Hypothalamus (tissue), 51 donors: ENCODE data around the gene LETMD1.
"Not testable (repeated sequence)": the region's sequence is repeated elsewhere in the genome, so short reads cannot be mapped to it uniquely, and the experiment has no call there.

ENCODE experiments used
- DNase-seq, 51 donors: peaks; one replicate each; lab custom pipeline; 2025; lab: John Stamatoyannopoulos, UW

The LETMD1 gene

DNA sequence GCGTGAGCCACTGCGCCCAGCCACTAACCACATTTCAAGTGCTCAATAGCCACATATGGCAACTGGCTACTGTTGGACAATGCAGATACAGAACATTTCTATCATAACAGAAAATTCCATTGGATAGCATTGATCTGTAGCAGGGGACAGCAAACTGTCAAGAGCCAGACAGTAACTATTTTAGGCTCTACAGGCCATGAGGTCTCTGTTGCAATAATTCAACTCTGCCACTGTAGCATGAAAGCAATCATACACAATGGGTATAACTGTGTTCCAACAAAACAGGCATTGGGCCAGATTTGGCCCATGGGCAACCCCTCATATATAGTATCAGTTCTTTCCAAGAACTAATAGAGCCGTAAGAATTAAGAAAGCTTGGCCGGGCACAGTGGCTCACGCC is 27.3 kb downstream of the LETMD1 start:
- DNase-seq = no peak

DNA sequence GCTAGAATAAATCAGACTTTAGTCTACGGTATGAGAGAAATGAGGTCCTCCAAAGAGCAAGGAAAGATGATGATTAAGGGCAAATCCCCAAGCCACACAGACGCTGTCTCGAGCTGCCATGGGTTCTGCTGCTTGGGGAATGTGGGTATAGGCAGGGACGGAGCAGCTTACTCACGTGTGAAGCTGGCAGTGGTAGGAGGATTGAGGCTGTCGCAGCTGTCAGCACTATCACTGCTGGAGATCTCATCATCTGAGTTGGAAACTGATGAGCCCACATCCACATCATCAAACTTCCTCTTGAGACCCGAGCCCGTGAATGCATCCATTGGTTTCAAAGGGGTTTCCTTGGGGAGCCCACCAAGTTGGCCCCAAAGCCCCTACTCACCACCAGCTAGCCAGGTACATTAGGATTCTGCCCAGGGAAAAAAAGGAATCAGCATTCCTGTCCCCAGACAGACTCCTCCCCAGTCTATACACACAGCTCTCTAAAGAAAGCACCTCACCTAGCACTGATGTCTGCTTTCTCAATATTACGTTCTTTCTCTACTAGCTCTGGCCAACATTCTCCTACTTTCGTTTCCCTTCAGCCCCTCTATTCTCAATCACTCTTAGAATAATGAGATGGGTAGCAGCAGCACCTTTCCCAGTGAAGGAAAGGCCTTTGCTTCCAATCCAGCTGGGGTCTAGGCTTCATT is 28.3 kb downstream of the LETMD1 start:
- DNase-seq = peak in 2 of 51 donors; percentile 7 to 34

DNA sequence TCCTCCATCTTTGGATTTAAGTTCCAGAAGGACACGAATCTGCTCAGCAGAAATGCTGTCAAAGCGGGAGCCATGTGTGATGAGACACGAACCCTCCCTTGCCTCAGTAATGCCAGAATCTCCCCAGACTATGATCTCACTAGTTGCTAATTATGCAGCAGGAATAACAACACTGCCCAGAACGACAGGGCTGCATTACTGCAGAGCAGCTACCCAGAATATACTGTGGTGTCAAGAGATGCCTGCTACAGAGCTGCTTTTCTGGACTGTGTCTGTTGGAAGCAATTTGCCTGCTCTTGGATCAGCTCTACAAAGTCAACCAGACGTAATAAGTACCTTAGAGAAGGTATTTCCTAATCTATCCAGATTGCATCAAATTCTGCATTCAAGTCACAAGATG is 29.8 kb downstream of the LETMD1 start:
- DNase-seq = peak in 18 of 51 donors; percentile 8 to 62 (median 16)

DNA sequence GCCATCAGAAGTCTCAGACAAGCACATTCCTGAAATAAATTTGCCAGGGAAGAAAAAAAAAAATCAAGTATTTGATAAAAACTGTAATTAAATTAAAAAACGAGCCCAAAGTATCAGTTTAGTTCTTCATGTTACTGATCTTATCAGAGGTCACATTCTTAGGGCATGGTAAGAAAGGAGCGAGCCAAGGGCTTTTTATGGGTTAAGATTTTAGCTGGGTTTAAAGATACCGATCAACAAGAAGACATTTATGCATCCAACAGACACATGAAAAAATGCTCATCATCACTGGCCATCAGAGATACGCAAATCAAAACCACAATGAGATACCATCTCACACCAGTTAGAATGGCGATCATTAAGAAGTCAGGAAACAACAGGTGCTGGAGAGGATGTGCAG is 30.2 kb downstream of the LETMD1 start:
- not testable (repeated sequence) for DNase-seq

DNA sequence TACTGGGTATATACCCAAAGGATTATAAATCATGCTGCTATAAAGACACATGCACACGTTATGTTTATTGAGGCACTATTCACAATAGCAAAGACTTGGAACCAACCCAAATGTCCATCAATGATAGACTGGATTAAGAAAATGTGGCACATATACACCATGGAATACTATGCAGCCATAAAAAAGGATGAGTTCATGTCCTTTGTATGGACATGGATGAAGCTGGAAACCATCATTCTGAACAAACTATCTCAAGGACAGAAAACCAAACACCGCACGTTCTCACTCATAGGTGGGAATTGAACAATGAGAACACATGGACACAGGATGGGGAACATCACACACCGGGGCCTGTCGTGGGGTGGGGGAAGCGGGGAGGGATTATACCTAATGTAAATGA is 30.7 kb downstream of the LETMD1 start:
- not testable (repeated sequence) for DNase-seq

DNA sequence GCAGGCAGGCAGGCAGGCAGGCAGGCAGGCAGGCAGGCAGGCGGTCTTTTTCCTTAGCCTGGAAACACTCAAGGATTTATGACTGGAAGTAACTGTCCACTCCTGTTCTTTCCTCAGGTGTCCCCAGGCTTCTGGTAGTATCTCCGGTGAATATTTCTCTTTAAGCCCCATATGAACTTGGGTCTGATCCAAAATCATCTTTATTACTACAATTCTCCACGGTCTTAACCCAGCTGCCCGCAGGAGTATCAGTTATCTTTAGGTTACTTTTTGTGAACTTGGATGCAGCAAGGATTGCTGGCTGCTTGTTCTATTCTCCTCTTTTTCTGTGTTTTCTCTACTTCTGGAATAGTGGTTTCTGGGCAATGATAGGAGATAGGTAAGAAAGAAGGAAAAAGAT is 32.0 kb downstream of the LETMD1 start:
- DNase-seq = no peak

DNA sequence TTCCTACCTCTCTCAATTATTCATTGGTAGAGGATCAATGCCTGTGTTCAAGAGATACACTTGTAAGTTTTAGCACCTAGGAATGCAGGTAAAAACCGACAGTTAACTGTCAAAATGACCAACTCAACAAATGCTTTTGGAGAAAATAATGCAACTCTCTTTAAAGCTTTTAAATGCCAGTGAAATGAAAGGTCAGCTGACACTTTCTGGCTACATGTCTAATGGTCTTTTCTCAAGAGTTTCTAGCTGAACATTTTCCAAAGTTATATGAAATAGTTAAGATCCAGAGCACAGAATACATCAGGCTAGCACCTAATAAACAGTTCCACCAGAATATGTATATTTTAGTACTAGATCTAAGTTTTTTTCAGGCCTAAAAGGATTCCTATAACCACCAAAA is 33.3 kb downstream of the LETMD1 start:
- DNase-seq = no peak

DNA sequence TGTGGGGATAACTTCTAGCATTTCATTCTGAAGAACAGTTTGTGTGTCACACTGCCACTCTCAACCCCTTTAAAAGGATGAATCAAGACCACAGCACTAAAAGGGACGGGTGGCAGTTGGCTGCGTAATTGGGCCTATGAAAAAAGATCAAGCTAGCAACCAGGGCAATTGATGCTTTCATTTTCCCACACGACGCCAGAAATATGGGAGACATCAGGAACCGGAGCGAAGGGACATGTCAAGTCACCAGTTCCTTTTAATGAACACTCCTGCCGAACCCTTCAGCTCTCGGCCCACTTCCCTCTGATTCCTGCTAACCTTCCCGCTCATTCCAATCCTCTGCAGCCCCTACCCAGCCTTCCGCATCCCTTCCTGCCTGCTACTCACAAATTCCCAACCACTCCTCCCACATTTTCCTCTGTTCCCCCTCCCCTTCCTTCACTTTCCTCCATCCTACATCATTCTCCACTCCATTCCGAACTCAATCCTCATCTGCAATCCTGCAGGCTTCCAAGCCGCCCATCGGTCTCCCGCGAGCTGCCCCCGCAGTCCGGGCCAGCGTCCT is 34.5 kb downstream of the LETMD1 start:
- peak in 22 of 51 donors; percentile 8 to 66 (median 35) for DNase-seq

DNA sequence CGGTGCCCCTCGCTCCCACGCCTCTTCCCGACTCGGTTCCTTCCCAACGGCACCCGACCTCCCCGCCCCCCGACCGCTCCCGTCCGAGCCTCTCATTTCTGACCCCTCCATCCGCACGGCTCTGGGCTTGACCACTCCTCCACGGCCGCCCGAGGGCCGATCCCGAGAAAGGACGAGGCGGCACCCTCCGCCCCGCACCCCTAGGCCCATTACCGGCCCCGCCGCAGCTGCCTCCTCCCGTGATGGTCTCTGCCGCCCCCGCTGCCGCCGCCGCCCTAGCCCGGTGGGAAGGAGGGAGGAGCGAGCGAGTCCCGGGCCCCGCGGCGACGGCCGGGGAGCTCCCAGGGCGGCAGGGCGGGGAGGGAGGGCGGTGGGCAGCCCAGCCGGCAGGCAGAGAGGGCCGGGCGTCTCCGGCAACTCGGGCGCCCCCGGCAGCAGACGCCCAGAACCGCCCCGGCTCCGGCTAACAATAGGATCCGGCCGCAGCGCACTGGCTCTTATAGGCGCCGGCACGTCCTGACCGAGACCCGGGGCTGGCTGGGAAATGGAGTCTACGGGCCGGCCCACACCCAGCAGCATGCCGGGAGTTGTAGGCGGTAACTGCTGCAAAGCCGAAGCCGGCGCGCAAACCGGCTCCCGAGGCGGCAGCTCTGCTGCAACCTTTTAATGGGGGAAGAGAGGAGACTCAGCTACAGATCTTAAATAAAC is 35.2 kb downstream of the LETMD1 start, which contains the start of gene CSRNP2:
Gene CSRNP2, minus strand, starts transcription at position 471 of the 708 bp plus-strand sequence. CDS start 7,035 bp downstream, outside the sequence.
- peak; percentile 46 to 99 (median 95) for DNase-seq

DNA sequence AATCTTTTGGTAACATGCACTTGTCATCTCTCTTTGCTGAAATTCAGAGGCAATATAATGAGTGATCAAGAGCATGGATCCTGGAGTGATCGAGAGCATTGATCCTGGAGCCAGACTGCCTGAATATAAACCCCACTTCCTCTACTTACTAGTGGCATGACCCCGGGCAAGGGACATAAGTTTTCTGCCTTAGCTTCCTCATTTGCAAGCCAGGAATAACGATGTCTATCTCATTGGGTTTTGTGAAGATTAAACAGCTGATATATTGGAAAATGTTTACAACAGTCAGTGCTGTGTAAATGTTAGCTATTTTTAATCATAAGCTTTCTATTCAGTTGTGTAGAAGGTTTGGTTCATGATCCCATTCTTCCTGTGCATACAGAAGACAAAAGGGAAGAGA is 37.6 kb downstream of the LETMD1 start:
- DNase-seq = no peak

DNA sequence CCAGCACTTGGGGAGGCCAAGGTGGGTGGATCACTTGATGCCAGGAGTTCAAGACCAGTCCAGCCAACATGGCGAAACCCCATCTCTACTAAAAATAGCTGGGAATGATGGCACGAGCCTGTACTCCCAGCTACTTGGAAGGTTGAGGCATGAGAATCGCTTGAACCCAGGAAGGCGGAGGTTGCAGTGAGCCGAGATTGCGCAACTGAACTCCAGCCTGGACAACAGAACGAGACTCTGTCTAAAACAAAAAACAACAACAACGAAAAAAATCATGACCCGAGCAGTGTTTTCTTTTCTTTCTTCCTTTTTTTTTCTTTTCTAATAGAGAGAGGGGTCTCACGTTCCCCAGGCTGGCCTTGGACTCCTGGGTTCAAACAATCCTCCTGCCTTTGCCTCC is 38.8 kb downstream of the LETMD1 start:
- DNase-seq = no peak

DNA sequence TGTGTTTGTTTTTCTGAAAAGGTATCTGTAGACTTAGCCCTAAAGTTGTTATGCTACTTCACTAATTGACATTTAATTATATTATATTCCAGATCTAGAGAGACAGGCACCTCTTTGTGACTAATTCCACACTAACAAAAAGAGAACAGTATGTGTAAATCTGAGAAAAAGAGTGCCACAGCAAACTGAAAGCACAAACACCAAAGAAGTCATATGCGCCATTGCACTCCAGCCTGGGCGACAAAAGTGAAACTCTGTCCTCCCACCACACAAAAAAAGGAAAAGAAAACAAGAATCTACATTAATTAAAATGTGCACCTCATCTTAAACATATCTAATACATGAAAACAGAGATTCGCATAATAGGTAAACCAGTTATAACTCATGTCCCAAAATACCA is 39.7 kb downstream of the LETMD1 start:
- no peak for DNase-seq

DNA sequence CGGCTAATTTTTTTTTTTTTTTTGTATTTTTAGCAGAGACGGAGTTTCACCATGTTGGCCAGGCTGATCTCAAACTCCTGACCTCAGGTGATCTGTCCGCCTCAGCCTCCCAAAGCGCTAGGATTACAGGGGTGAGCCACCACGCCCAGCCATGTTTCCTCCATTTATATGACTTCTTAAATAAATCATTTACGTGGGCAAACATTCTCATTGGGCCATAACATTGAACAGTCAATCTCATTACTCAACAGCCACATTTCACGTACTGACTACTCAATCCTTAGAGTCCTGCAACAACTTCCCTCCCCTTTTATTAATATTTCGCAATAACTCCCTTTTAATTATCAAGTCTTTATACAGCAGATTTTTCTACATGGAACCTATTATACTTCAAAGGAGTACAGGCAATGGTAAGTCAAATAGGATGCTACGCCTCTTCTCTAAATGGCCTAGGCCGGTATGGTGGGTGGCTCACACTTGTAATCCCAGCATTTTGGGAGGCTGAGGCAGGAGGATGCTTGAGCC is 42.6 kb downstream of the LETMD1 start:
- DNase-seq = no peak

DNA sequence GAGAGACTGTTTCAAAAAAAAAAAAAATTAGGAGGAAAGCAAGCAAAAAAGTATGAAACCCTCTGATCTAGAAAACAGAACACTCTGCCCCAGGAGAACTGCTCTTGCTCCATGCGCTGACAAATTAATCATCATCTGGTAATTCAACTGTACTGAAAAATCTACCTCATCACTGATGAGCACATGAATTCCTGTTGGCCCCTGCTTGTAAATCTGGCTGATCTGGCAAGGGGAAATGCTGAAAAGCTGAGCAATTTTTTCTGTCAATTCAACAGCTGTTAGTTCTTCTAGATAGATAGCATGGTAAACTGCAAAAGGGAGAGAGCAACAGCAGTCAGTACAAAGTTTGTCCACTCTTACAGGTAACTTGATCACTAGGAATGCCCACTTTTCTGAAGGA is 50.5 kb downstream of the LETMD1 start:
- no peak for DNase-seq

DNA sequence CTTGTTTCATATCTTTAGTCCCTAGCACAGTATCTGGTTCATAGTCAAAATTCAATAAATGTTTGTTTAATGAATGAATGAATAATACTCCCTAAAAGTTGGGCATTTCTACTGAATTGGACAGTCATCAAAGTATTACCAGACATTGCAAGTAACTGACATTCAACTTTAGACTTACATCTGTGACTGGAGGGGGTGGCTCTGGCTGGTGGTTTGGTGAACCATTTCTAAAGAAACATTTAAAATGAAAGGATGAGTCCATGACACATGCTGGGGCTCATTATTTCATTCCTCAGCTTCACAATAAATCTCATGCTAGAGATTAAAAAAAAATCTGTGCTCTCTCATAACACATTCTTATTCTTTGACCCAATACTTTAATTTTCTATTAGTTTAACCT is 55.9 kb downstream of the LETMD1 start:
- DNase-seq = no peak

DNA sequence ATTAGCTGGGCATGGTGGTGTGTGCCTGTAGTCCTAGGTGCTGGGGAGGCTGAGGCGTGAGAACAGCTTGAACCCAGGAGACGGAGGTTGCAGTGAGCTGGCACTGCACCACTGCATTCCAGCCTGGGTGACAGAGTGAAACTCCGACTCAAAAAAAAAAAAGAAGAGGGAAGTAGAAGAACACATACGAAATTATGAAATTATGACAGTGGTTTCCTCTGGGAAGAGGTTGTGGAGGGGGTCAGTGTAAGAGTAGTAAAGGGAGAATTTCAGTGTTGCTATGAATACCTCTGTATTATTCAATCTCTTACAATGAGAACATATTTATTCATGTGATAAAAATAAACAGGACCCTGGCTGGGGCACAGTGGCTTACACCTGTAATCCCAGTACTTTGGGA is 60.0 kb downstream of the LETMD1 start:
- DNase-seq = no peak
